ENCODE data around the gene MYOF. TPM values are rescaled to one million over a fixed set of nuclear protein-coding genes. Genes with fewer than 3 reads are reported as not detected.

The MYOF gene
- total RNA-seq, 1 donor from 2014 or later = 141 TPM

- Histone ChIP-seq H3K27me3 (ENCODE audit: control insufficient read depth, insufficient read depth, low read length) (no peaks in the 10 kb centered on the region), H3K36me3 (ENCODE audit: control insufficient read depth, insufficient read depth, low read length) (no peaks in the 10 kb centered on the region), H3K4me3 (ENCODE audit: low read depth, low read length) (no peak overlapping the region)
- no peak for TF ChIP-seq CTCF (IDR thresholded peaks at IDR 0.05; ENCODE audit: insufficient read depth, low read length, poor library complexity, severe bottlenecking)
- DNase-seq (ENCODE audit: low read depth) = no peak
Measured at GRCh38 chr10:93356516-93356915, 125.6 kb downstream of the MYOF start.

- H3K4me3 ChIP-seq (ENCODE audit: low read depth, low read length) = no peak overlapping the region
- TF ChIP-seq CTCF (IDR thresholded peaks at IDR 0.05; ENCODE audit: insufficient read depth, low read length, poor library complexity, severe bottlenecking) = peak; percentile 45
- H3K36me3 ChIP-seq (ENCODE audit: control insufficient read depth, insufficient read depth, low read length) = peaks cover 4% of the 10 kb centered on the region
- no peak for DNase-seq (ENCODE audit: low read depth)
- no peaks in the 10 kb centered on the region for H3K27me3 ChIP-seq (ENCODE audit: control insufficient read depth, insufficient read depth, low read length)
Measured at GRCh38 chr10:93352638-93353383, 129.3 kb downstream of the MYOF start.

GRCh38 chr10:93346694-93347093 lies 135.4 kb downstream of the MYOF start:
- TF ChIP-seq CTCF (IDR thresholded peaks at IDR 0.05; ENCODE audit: insufficient read depth, low read length, poor library complexity, severe bottlenecking) = no peak
- H3K27me3 ChIP-seq (ENCODE audit: control insufficient read depth, insufficient read depth, low read length) = no peaks in the 10 kb centered on the region
- DNase-seq (ENCODE audit: low read depth) = no peak
- no peak overlapping the region for H3K4me3 ChIP-seq (ENCODE audit: low read depth, low read length)
- peaks cover 5% of the 10 kb centered on the region for H3K36me3 ChIP-seq (ENCODE audit: control insufficient read depth, insufficient read depth, low read length)

GRCh38 chr10:93346108-93346507 lies 136.0 kb downstream of the MYOF start:
- H3K27me3 ChIP-seq (ENCODE audit: control insufficient read depth, insufficient read depth, low read length) = no peaks in the 10 kb centered on the region
- DNase-seq (ENCODE audit: low read depth) = no peak
- no peak overlapping the region for H3K4me3 ChIP-seq (ENCODE audit: low read depth, low read length)
- peaks cover 5% of the 10 kb centered on the region for H3K36me3 ChIP-seq (ENCODE audit: control insufficient read depth, insufficient read depth, low read length)
- no peak for TF ChIP-seq CTCF (IDR thresholded peaks at IDR 0.05; ENCODE audit: insufficient read depth, low read length, poor library complexity, severe bottlenecking)

- DNase-seq (ENCODE audit: low read depth) = no peak
- Histone ChIP-seq H3K27me3 (ENCODE audit: control insufficient read depth, insufficient read depth, low read length) (no peaks in the 10 kb centered on the region), H3K36me3 (ENCODE audit: control insufficient read depth, insufficient read depth, low read length) (peaks cover 4% of the 10 kb centered on the region), H3K4me3 (ENCODE audit: low read depth, low read length) (no peak overlapping the region)
- TF ChIP-seq CTCF (IDR thresholded peaks at IDR 0.05; ENCODE audit: insufficient read depth, low read length, poor library complexity, severe bottlenecking) = no peak
Measured at GRCh38 chr10:93344691-93345090, 137.4 kb downstream of the MYOF start.

GRCh38 chr10:93342921-93343320 lies 139.2 kb downstream of the MYOF start:
- peaks cover 1% of the 10 kb centered on the region for H3K36me3 ChIP-seq (ENCODE audit: control insufficient read depth, insufficient read depth, low read length)
- H3K4me3 ChIP-seq (ENCODE audit: low read depth, low read length) = no peak overlapping the region
- no peak for DNase-seq (ENCODE audit: low read depth)
- no peaks in the 10 kb centered on the region for H3K27me3 ChIP-seq (ENCODE audit: control insufficient read depth, insufficient read depth, low read length)
- TF ChIP-seq CTCF (IDR thresholded peaks at IDR 0.05; ENCODE audit: insufficient read depth, low read length, poor library complexity, severe bottlenecking) = no peak

All from kidney epithelial cell (primary cell).